Left lung (tissue), 10 donors: ENCODE results near the gene UBE2F. TPM values are rescaled to one million over a fixed set of nuclear protein-coding genes. Genes with fewer than 3 reads are reported as not detected.

Source experiments
- ATAC-seq: fragments of 200-7000 bp; cut with Tn5 transposase; one replicate; pipeline ENCODE4 v1.9.1; 2020; ENCODE audit warnings: moderate library complexity
- DNase-seq, 4 donors: peaks; one replicate each; pipeline ENCODE4 v3.0.0-alpha.2; 2013 to 2020
- H3K27ac ChIP-seq, 2 donors: fragments of 200-600 bp; sonication (generic) in 1 of 2; one replicate each; pipeline versions ENCODE4 v1.5.0 to v1.8.0; 2020 to 2021
- H3K27me3 ChIP-seq, 2 donors: fragments of 200-600 bp; sonication (generic) in 1 of 2; one replicate each; pipeline versions ENCODE4 v1.5.0 to v1.8.0; 2020 to 2021
- H3K36me3 ChIP-seq, 2 donors: fragments of 200-600 bp; sonication (generic) in 1 of 2; one replicate each; pipeline versions ENCODE4 v1.5.0 to v1.8.0; 2020 to 2021
- H3K4me1 ChIP-seq, 2 donors: fragments of 200-600 bp; one replicate each; pipeline ENCODE4 v1.8.0; 2021
- H3K4me3 ChIP-seq, 2 donors: fragments of 200-600 bp; sonication (generic) in 1 of 2; one replicate each; pipeline versions ENCODE4 v1.5.0 to v1.8.0; 2020 to 2021; ENCODE audit warnings: mild to moderate bottlenecking in 1 of 2
- H3K9me3 ChIP-seq, 2 donors: fragments of 200-600 bp; sonication (generic) in 1 of 2; one replicate each; pipeline versions ENCODE4 v1.5.0 to v1.8.0; 2020 to 2021
- intact Hi-C, 2 donors: fragments of 100-400 bp; cut with DNase I; formaldehyde crosslinking; loops; one replicate each; pipeline versions ENCODE4 v1.11.2 to v1.14.2; 2022
- polyA plus RNA-seq, 6 donors: library from polyadenylated mRNA; unstranded; fragments of 120-200 nt; gene quantifications; one replicate each; pipeline ENCODE4 v1.2.1, GENCODE V29; 2013; ENCODE audit not compliant: insufficient read length in 6 of 6
- total RNA-seq, 2 donors: library from RNA; stranded (reverse); fragmentation: NEBNext Ultra II Directional; extraction: Animal tissue kit (Norgen Biotek cat#: 25700); gene quantifications; one replicate each; pipeline ENCODE4 v1.2.1, GENCODE V29; 2021
- TF ChIP-seq, protein P1 (sequence below), 2 donors: fragments of 200-600 bp; sonication (generic) in 1 of 2; IDR thresholded peaks; one replicate each; pipeline versions ENCODE4 v1.5.0 to v1.8.0; 2021; ENCODE audit warnings: antibody characterized with exemption in 2 of 2
- donor health status: DM: no; HTN: yes; CAD: no.
- donor health status: DM: no; HTN: no; CAD: no.

UBE2F gene
- total and polyA plus RNA-seq, 8 donors = 33.9 to 58.9 (median 34.7) TPM

DNA sequence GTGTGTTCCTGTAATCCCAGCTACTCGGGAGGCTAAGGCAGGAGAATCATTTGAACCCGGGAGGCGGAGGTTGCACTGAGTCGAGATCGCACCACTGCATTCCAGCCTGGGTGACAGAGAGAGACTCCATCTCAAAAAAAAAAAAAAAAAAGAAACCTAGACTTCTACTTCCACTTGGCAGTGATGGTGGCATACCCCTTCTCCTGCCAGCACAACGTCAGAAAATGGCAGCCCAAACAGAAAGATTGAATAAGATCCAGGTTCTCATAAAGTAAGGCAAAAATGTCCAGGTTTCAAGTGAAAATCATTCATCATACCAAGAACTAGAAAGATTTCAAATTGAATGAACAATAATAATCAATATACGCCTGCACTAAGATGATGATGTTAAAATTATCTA is 117.9 kb downstream of the UBE2F start:
- DNase-seq (no peak), ATAC-seq (no peak)
- no peak overlapping the region for H3K27ac ChIP-seq
- H3K4me3 ChIP-seq = no peak overlapping the region
- no peaks in the 10 kb centered on the region for H3K27me3 ChIP-seq
- TF ChIP-seq, protein P1, sequence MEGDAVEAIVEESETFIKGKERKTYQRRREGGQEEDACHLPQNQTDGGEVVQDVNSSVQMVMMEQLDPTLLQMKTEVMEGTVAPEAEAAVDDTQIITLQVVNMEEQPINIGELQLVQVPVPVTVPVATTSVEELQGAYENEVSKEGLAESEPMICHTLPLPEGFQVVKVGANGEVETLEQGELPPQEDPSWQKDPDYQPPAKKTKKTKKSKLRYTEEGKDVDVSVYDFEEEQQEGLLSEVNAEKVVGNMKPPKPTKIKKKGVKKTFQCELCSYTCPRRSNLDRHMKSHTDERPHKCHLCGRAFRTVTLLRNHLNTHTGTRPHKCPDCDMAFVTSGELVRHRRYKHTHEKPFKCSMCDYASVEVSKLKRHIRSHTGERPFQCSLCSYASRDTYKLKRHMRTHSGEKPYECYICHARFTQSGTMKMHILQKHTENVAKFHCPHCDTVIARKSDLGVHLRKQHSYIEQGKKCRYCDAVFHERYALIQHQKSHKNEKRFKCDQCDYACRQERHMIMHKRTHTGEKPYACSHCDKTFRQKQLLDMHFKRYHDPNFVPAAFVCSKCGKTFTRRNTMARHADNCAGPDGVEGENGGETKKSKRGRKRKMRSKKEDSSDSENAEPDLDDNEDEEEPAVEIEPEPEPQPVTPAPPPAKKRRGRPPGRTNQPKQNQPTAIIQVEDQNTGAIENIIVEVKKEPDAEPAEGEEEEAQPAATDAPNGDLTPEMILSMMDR (IDR thresholded peaks at IDR 0.05) = no peak
- no peaks in the 10 kb centered on the region for H3K9me3 ChIP-seq
- peaks cover 0 to 50% of the 10 kb centered on the region in 2 donors for H3K36me3 ChIP-seq
- intact Hi-C loops = no loop called here
- peaks cover 0 to 10% of the 10 kb centered on the region in 2 donors for H3K4me1 ChIP-seq

DNA sequence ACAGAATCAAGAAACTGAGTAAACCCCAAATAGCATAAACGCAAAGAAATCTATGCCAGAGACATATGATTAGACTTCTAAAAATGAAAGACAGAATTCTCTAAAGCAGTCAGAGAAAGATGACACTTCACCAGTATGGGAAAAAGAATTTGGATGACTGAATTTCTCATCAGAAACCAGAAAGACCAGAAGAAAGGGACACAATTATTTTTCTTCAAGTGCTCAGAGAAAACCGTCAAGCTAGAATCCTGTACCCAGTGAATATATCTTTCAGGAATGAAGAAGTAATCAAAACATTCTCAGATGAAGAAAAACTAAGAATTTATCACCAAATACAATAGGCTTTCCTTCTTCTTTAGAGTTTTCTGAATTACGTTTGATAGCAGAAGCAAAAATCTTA is 119.1 kb downstream of the UBE2F start:
- DNase-seq (no peak), ATAC-seq (no peak)
- TF ChIP-seq, protein P1 (IDR thresholded peaks at IDR 0.05) = no peak
- intact Hi-C loops = no loop called here
- peaks cover 0 to 10% of the 10 kb centered on the region in 2 donors for H3K4me1 ChIP-seq
- no peaks in the 10 kb centered on the region for H3K27me3 ChIP-seq
- H3K36me3 ChIP-seq = peaks cover 0 to 41% of the 10 kb centered on the region in 2 donors
- H3K9me3 ChIP-seq = no peaks in the 10 kb centered on the region
- no peak overlapping the region for H3K4me3 ChIP-seq
- no peak overlapping the region for H3K27ac ChIP-seq

DNA sequence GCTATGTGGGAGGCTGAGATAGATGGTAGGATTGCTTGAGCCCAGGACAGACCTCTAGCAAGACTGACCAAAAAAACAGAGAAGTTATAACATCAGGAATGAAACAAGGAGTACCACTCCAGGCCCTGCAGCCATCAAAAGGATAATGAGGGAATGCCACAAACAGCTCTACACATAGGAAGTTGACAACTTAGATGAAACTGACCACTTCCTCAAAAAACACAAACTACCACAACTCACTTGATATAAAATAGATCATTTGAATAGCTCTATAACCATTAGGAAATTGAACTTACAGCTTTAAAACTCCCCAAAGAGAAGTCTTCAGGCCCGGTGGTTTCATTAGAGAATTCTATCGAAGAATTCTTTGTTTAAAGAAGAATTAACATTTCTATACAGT is 120.4 kb downstream of the UBE2F start:
- intact Hi-C loops = no loop called here
- peaks cover 0 to 10% of the 10 kb centered on the region in 2 donors for H3K4me1 ChIP-seq
- H3K27me3 ChIP-seq = no peaks in the 10 kb centered on the region
- DNase-seq (no peak), ATAC-seq (no peak)
- H3K27ac ChIP-seq = peak overlapping the region in 1 of 2 donors; percentile 15
- peaks cover 0 to 37% of the 10 kb centered on the region in 2 donors for H3K36me3 ChIP-seq
- no peaks in the 10 kb centered on the region for H3K9me3 ChIP-seq
- TF ChIP-seq, protein P1 (IDR thresholded peaks at IDR 0.05) = no peak
- no peak overlapping the region for H3K4me3 ChIP-seq

DNA sequence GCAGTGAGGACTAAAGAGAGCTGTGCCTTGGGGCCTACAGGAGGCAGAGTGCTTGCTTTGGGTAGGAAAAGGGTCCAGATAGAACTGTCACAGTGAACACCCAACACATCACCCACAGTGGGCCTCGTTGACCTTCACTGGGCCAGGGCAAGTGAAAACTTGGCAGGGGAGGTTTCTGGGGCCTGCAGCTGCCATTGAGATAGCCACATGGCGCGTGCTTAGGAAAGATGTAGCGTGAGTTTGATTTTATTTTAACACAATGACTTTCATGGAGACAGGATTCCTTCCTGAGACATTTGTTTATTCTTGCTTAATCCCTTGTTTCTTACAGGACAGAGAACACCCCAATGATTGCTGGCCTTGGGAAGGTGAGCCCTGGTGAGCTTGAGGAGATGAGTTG is 124.1 kb downstream of the UBE2F start:
- TF ChIP-seq, protein P1 (IDR thresholded peaks at IDR 0.05) = no peak
- no peak for DNase-seq
- no peak overlapping the region for H3K4me3 ChIP-seq
- no peak for ATAC-seq
- H3K9me3 ChIP-seq = no peaks in the 10 kb centered on the region
- no peaks in the 10 kb centered on the region for H3K27me3 ChIP-seq
- no peak overlapping the region for H3K27ac ChIP-seq
- H3K4me1 ChIP-seq = peaks cover 0 to 10% of the 10 kb centered on the region in 2 donors
- peaks cover 0 to 24% of the 10 kb centered on the region in 2 donors for H3K36me3 ChIP-seq
- intact Hi-C loops = no loop called here

DNA sequence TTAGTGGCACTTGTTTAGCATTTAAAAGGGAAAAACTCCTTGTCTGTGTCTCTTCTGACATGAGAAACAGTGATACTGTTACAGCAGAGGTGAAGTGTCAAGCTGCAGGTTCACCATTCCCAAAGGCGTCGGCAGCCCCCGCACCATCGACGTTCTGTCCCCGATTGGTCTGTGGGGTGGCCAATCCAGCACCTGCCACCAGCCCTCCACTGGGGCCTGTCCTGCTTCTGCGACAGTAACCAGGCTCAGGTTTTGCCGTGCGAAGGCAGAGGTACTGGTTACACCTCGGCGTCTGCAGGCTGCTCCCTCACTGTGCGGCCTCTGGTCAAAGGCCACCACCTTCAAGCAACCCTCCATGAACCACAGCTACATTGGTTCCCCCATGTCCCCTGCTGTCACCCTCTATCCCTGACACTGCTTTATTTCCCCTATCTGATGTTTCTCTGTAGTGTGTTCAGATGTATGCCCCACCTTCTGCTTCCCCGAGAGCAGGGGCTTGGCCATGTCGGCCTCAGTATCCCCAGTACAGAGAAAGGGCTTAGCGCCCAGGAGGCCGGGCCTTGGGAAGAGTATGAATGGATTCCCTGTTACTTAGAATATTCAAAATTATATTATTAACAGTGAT is 124.7 kb downstream of the UBE2F start:
- Histone ChIP-seq H3K4me3 (no peak overlapping the region), H3K9me3 (no peaks in the 10 kb centered on the region), H3K27me3 (no peaks in the 10 kb centered on the region), H3K27ac (no peak overlapping the region), H3K4me1 (peaks cover 0 to 10% of the 10 kb centered on the region in 2 donors), H3K36me3 (peaks cover 0 to 19% of the 10 kb centered on the region in 2 donors)
- TF ChIP-seq, protein P1 (IDR thresholded peaks at IDR 0.05) = no peak
- intact Hi-C loops = no loop called here
- ATAC-seq = no peak
- peak in 1 of 4 donors; percentile 66 for DNase-seq

Other genes with a start within 250 kb of the UBE2F start
- gene RBM44, start 168.2 kb upstream of the UBE2F start, total RNA-seq = 1 to 10 TPM in 1 of 2 donors, under 1 TPM in 1; 0.41 to 1.0 TPM
- 1 to 10 TPM in 4 of 6 donors, under 1 TPM in 2; 0.69 to 1.6 (median 1.2) TPM for gene RBM44, start 168.2 kb upstream of the UBE2F start, polyA plus RNA-seq
- 1 to 10 TPM; 7.0 to 8.6 TPM for gene RAMP1, start 107.4 kb upstream of the UBE2F start, total RNA-seq
- gene RAMP1, start 107.4 kb upstream of the UBE2F start, polyA plus RNA-seq = 10 to 100 TPM in 3 of 6 donors, 1 to 10 TPM in 3; 6.8 to 12.6 (median 9.6) TPM
- gene SCLY, start 94.0 kb downstream of the UBE2F start, total RNA-seq = 10 to 100 TPM; 10.9 to 20.9 TPM
- gene SCLY, start 94.0 kb downstream of the UBE2F start, polyA plus RNA-seq = 10 to 100 TPM; 12.9 to 17.8 (median 15.2) TPM
- gene ESPNL, start 133.3 kb downstream of the UBE2F start, total RNA-seq = under 1 TPM; 0.55 to 0.67 TPM
- gene ESPNL, start 133.3 kb downstream of the UBE2F start, polyA plus RNA-seq = 1 to 10 TPM in 4 of 6 donors, under 1 TPM in 2; 0.88 to 6.7 (median 3.8) TPM
- 1 to 10 TPM in 1 of 2 donors, under 1 TPM in 1; 0.96 to 1.0 TPM for gene KLHL30, start 171.7 kb downstream of the UBE2F start, total RNA-seq
- gene KLHL30, start 171.7 kb downstream of the UBE2F start, polyA plus RNA-seq = under 1 TPM; 0.06 to 0.18 (median 0.13) TPM
- 1 to 10 TPM in 1 of 2 donors, under 1 TPM in 1; 0.68 to 1.4 TPM for gene ERFE, start 192.0 kb downstream of the UBE2F start, total RNA-seq
- under 1 TPM; 0.15 to 0.77 (median 0.47) TPM for gene ERFE, start 192.0 kb downstream of the UBE2F start, polyA plus RNA-seq
- gene ILKAP, start 236.7 kb downstream of the UBE2F start, total RNA-seq = 10 to 100 TPM; 30.6 to 40.5 TPM
- 10 to 100 TPM; 43.2 to 57.3 (median 47.7) TPM for gene ILKAP, start 236.7 kb downstream of the UBE2F start, polyA plus RNA-seq